Ishikawa (cell line): ENCODE results near the gene CORO7.

Experiments
- CREB1 ChIP-seq: IDR thresholded peaks from 2 replicates; pipeline ENCODE4 v1.6.1; 2012; ENCODE audit warnings: low read depth
- EP300 ChIP-seq: IDR thresholded peaks from 2 replicates; pipeline ENCODE4 v1.6.1; 2012; ENCODE audit warnings: borderline replicate concordance

GRCh38 chr16:4315186-4316107 lies 100.9 kb downstream of the CORO7 start, which contains the start of gene GLIS2:
- no peak for TF ChIP-seq CREB1
- TF ChIP-seq EP300, result no peak
